ENCODE measurements around the gene MAPK13.
A peak's percentile ranks its signal among the peaks of the same experiment; 100 is the strongest.
"Not testable (repeated sequence)": the region's sequence is repeated elsewhere in the genome, so short reads cannot be mapped to it uniquely, and the experiment has no call there.

MAPK13 gene

GRCh38 chr6:36115412-36115811 lies 14.9 kb upstream of the MAPK13 start:
- DNase-seq: no peak

DNA sequence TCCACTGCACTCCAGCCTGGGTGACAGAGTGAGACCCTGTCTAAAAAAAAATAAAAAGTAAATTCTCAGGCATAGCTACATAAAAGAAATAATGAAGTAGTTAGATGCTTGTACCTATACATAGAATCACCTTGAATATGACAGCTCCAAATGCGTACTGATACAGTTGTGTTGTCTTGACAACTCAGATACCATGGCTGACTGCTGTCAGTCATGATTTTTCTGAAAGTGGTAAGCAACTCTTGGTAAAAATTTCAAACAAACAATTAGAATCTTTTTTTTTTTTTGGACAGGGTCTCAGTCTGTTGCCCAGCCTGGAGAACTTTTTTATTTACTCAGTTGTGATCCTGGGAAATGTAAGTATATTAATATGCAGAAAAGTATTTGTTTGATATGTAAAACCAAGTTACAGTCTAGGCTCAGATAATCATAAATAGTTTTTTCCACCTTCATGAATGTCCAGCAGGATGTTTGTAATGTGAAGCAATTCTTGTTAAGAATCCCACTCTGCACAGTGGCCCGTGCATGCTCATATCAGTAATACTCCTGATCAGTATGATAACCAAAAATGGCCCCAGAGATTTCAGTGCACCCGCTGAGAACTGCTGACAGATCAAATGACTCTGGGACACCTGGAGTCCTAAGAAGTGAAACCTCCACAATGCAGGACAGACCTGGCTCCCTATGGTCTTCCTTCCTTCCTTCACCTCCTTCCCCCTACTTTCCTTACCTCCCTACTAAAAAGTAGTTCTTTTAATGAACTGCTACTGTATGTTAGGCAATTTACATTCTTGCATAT lies 14.0 kb upstream of the MAPK13 start:
- DNase-seq: no peak

DNA sequence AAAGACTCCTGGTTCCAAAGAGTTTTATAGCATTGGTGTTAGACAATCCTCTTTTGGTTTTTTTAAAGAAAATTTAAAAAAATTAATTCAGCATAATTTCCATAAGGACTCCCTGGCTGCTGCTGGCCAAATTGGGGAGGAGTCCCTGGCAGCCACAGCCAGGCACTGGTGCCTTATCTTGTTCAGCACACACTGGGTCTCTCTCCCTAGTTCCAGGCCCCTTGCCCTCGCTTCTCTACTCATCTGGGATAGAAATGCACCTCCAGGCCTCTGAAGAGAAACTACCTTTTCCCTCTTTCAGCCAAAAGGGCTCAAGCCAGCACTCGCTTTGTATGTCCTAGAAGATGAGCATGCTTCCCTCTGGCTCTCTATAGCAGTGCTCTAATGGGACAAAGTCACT lies 13.4 kb upstream of the MAPK13 start:
- no peak for DNase-seq

DNA sequence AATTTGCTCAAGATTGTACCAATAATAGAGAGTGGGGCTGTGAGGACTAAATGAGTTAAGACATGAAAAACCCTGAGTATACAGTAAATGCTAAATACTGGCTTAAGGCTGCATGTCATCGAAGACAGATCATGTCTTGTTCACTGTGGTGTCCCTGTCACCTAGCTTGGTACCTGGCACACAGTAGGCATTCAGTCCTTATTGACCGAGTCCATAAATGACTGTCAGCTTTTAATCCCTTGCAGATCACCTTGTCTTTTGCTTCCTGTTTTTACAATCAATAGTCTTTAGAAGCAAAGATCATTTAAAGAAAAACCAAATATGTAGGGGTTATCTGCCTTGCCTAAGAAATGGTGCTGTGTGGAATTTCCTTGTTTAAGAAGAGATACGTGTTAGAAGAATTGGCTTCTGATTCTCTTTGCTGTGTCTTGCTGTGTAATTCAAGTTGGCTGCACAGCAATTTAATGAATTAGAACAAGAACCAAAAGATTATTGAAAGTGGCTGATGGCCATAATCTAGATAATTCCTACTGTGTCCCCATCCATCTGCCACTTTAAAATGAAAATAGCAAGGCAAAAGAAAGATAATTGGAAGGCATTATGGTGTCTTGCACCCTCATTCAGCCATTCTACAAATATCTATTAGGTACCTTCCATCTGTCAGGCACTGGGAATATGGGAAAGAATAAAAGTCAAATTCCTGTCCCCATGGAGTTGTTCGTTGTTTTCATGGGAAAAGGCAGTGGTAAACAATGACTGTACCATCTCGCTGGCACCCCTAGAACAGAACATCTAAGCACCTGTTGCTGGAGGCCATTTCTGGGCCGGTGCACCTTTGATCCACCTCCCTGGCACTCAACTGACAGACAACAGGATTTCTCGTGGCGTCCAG lies 12.4 kb upstream of the MAPK13 start:
- no peak for DNase-seq

- DNase-seq: no peak
Measured at GRCh38 chr6:36118550-36119107, 11.7 kb upstream of the MAPK13 start.

GRCh38 chr6:36119209-36119608 lies 11.1 kb upstream of the MAPK13 start:
- no peak for DNase-seq

DNA sequence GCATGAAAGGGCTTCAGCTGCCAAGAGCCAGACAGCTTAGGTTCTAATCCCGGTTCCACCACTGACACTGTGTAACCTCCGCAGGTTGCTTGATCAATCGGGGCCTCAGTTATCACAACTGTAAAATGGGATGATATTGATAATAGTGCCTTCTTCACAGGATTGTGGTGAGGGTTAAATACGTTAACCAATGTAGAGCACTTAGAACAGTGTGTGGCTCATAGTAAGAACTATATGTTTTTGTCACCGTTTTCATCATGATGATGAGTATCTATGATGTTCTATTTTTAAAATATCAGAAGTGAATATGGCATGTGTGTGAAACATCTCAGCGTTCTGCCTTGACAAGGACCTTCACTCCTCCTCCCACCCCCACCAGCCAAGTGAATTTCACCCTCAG lies 10.3 kb upstream of the MAPK13 start:
- no peak for DNase-seq

- no peak for DNase-seq
Measured at GRCh38 chr6:36120539-36120938, 9.8 kb upstream of the MAPK13 start.

DNA sequence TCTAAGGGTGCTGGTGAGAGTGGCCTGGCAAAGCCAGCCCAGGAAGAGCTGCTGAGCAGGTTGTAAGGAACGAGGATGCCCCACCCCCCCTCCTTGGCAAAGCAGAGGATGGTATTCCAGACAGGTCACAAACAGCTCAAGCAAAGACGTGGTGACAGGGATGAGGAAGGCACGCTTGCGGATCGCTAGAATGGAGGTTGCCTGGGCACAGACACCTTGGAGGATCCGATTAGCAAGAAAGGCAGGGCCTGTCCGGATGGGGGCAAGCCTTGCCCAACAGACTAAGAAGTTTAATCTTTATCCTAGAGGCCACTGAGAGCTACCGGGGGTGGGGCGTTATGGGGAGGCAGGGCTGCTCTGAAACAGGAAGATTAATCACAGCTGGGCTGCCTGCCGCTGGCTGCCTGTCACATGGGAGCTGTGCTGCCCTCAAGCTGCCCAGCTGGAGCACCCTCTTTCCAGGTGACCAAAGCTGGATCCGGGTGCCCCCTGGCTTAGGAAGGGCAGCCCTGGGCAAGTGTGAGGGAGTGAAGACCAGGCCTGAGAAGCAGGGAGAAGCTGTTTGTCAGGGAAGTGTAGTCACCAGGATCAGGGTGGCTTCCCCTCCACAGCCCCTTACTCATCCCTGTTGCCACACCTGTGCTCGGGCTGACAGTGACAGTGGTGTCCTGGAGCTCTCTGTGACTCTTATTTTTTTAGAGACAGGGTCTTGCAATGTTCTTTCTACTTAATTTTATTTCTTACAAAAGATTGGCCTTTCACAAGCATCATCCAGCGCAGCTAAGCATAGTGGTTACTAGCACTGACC lies 9.1 kb upstream of the MAPK13 start:
- no peak for DNase-seq

GRCh38 chr6:36121787-36122494 lies 8.4 kb upstream of the MAPK13 start:
- DNase-seq: no peak

DNA sequence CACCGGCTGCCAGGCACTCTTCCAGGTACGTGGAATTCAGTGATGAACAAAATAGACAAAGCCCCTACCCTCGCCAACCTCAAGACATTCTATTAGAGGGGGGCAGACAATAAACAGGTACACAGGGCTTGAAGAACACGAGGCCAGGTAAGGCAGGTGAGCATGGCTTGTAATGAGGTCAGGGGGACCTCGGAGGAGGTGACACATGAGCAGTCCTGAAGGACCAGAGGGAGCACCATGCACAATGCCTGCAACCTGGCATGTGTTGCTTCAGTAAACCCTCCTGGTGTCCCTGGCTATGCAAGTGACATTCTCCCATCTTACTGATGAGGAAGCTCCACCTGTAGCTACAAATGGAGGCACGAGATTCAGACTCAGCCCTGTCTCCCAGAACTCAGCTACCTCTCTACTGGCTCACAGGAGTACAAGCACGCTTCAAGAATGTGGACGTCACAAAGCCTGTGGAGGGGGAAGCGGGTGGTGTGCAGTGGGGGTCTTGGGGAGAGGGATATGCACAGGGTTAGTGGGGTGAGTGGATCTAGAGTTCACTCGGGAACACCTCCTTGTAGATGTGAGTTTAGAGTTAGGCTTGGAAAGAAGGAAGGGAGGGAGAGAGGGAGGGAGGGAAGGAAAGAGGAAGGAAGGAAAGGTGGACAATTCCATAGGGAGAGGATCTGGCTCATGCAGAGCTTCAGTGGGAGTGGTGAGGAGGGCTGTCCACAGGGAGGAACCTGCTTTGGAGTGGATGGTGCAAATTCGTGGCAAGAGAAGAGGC lies 7.6 kb upstream of the MAPK13 start:
- DNase-seq: no peak

DNA sequence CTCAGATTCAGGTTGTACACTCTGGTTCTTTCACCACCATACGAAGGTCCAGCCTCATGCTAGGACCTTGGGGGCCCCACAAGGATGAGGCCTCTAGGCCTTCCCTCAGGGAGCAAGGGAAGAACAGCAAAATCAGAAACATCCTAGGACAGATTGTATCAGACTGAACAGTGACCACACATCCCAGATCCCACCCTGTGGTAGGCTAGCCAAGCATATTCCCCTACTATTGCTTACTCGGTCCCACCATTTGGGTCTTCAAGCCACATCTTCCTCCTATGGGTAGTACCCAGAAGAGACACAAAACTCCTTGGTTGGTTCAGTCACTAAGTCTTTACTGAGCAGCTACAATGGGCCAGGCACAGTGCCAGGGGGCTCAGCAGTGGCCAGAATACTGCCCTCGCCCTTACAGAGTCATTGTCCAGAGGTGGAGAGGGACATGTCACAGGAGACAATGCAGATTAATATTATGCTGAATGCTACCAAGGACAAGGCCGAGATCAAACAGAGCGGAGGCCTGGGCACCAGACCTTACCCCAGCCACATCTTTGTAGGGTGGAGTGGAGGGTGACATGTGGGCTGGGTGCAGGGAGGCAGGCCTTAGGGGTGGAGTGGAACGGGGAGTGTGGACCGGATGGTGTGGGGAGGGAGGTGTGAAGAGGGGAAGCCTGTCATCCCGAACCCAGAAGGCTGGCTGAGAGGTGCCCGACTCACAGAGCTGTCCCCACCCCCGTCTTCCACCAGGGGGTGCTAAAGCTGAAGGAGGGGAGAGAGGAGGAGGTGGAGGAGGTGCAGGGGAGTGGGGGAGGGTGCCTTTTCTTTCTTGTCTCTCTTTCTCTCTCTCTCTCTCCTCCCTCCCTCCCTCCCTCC lies 6.8 kb upstream of the MAPK13 start:
- peak in 11 of 14 donors; percentile 18 to 67 (median 37) for DNase-seq

DNA sequence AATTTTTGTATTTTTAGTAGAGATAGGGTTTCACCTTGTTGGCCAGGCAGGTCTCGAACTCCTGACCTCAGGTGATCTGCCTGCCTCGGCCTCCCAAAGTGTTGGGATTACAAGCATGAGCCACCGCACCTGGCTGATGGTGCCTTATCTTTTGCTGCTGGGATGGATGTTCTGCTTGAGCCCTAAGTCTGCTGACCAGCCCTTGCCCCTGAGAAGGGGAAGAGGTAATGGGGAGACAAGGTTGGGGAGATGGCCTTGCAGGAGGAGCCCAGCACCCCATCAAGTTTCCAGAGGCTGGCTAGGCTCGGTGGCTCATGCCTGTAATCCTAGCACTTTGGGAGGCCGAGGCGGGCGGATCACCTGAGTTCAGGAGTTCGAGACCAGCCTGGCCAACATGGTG lies 6.0 kb upstream of the MAPK13 start:
- DNase-seq: not testable (repeated sequence)

GRCh38 chr6:36124881-36125280 lies 5.4 kb upstream of the MAPK13 start:
- no peak for DNase-seq

DNA sequence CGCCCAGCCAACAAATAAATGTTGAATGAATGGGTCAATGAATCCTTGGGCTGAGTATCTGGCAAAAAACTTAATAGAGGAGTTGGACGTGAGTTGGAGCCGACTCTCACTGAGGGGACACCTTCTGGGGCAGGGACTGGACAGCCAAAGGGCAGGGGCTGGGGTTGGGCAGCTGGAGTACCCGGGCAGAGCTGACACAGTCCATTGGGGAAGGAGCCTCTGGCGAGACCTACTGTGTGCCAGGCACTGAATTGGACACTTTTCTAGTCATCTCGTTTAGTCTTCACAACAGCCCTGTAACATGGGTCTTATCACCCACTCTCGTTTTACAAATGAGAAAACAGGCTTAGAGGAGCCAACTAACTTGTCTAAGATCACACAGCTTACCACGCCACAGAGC lies 4.7 kb upstream of the MAPK13 start:
- DNase-seq: no peak

GRCh38 chr6:36126121-36126520 lies 4.2 kb upstream of the MAPK13 start:
- DNase-seq: no peak

DNA sequence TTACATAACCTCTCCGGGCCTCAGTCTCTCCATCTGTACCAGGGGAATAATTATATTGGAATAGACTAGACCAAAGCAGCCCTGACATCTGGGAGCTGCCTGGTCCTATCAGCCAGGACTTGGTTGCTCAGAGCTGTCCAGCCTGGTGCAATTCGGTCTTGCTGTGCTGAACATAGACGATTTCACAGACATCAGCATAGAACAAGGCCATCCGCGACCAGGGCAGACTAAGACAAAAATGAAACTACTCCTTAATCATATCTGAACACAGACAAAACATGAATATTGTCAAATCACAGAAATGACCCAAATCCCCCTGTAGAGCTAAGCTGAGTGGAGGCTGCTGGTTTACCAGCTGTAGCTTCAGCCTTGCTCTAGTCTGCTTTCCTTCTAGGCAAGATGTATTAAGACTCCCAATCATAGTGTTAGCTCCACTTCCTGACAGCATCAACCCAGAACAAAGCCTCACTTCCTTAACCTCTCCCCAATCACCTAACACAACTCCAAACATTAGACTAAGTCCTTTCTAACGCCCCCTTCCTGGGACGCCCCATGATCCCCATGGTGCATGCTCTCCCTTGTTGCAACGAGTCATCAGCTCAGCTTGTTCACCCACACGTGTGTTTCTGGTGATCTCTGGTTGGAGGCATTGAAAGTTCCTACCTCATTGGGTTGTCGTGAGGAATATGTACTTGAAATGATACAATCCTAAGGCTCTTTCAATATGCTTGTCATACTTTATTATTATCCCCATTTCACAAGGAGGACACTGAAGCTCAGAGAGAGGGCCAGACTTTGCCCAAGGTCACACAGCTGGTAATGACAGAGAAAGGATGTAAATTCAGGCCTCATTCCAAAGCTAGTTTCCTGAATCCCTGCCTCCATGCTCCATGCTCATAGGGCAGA lies 3.5 kb upstream of the MAPK13 start:
- no peak for DNase-seq

DNA sequence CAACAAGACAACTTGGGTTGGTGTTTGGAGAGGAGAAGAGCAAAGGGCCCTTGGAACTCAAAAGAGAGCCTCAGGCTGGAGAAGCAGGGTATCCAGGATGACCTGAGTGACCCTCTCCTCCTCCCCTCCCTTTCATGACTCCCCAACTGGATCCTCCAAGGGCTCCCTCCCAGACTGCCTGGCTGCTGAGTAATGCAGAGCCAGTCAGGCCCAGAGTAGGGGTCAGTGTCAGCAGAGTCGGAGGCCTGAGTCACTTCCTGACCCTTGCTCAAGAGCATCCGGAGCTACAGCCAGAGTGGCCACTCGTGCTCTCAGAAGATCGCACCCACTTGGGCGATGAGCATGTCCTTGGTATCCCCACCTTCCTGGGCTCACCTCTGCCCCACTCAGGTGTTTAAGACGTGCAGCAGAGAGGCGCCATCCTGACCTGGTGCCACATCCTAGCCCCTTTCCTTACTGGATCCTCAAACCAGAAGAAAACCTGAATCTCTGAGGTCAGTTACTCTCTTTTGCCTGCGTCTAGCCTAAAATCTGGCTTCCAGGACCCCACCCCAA lies 2.8 kb upstream of the MAPK13 start:
- no peak for DNase-seq

DNA sequence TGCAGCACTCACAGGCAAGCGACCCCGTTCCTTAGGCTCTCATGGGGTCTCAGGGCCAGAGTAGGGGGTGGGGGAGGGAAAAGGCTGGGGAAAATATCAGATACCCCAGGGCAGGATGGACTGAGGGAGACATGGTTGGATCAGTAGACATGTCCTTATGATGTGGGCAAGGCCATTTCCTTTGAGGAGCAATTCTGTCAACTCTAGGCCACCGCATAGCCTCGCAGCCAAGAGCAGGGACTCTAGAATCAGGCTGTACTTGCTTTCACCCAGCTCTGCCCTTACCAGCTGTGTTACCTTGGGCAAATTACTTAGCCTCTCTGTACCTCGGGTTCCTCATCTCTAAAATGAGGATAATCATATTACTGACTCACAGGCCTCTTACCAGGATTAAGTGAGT lies 2.2 kb upstream of the MAPK13 start:
- no peak for DNase-seq

Data from C1 segment of cervical spinal cord (tissue), 14 donors.